ENCODE data around the gene EN2.
"Not testable (repeated sequence)": the region's sequence is repeated elsewhere in the genome, so short reads cannot be mapped to it uniquely, and the experiment has no call there.

The EN2 gene

DNA sequence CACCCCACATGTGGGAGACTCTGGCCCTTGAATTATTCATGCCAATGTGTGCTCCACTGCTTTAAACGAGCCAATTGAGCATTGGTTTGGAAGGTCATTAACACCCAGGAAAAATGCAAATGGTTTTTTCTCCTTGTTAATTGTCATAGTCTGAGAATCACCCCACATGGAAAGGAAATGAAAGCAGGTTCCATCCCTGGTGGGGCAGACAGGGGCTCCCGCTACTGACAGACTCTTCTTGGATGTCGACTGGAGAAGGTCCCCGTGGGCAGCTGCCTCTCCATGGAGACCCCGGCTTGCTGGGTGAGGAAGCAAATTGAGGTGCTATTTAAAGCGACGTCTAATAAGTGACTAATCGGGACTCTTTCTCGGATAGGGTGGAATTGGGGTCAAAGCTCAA, 32.0 kb upstream of the EN2 start:
- no peak for DNase-seq (ENCODE audit: low read depth in 1 of 2, low spot score in 1 of 2)

DNA sequence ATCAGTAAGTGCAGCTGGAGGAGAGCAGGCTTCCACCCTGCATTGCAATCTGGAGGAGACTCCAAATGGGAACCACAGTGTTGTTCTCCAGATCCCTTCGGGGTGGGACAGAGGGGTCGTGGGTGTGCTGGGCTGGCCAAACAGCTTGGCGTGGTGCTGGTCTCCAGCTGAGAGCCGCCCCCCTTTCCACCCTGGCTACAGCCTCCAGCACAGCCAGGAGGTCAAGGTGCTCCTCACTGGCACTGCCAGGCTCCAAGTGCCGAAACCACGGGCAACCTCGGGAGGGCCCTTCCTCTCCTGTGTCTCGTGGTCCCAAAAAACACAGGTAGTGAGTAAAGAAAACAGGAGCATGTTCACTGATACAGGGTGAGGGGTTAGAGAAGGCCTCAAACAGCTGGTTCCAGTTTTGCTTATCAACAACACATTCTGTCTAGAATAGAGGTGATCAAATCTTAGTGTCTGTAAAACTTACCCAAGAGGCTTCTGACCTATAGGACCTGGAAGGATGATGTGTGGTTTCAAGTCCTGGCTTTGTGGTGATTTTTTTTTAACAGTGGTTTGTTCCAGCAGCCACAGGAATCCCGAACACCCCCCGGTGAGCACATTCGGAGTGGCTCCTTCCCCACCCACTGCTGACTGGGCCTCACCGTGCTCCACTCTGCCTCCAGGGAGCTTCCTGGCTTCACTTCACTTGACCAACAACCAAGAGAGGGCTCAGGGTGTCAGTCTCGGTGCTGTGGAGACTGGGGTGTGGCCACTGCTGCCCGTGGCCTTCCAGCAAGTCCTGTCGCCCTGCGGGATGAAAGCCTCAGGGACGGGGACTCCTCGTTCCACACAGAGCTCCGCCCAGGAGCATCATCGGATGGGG, 31.2 kb upstream of the EN2 start:
- DNase-seq (ENCODE audit: low read depth in 1 of 2, low spot score in 1 of 2) = no peak

DNA sequence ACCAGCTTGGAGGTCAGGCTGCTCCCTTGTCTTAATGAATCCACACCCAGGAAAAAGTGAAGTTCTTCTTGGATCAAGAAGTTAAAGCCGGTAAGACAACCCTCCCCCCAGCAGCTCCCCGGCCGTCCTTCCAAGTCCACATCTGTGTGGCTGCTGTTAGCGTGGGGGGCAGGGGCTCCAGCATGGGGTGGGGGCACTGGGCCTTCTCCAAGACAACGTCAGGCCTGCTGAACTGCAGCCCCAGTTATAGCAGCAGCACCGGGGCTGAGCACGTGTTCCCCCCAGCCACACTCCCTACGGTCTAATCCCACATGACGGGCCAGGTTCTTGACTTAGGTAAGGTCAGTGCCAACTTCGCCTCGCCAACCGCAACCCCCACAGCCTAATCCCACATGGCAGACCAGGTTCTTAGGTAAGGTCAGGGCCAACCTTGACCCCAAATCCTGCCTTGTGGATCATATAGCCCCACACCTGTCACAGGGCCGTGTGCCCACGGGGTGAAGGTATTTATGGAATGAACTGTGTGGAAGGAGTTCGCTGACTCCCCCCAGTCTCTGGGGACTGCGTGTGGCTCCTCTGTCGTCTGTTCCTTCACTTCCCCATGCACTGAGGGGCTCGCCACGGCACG, 30.4 kb upstream of the EN2 start:
- no peak for DNase-seq (ENCODE audit: low read depth in 1 of 2, low spot score in 1 of 2)

DNA sequence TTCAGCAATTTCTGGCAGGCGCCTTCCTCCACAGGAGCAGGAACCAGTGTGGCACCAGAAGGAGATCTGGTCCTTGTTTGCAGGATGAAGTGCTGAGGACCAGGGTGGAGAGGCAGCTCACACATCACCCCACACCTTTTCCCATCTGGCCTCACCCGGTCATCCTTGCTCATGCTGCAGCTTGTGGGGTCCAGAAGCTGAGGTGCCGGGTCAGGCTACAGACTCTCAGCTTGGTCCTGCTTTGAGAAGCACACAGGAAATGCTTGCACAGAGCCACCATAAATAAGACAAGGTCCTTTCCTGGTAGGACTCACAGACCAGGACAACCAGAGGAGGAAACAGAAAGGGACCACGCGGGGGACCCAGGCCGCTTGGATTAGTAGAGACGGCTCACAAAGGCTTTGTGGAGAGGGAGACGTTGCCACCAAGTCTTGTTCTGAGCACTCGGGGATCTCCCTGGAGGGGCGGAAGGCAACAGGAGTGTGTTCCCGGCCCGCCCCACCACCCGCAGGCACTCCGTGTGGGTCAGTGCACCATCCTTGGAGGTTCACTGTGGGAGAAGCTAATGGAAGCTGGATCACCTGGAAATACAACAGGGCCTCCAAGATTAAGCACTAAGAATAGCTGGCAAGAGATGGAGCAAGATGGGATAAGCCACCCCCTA, 29.6 kb upstream of the EN2 start:
- DNase-seq (ENCODE audit: low read depth in 1 of 2, low spot score in 1 of 2) = no peak

DNA sequence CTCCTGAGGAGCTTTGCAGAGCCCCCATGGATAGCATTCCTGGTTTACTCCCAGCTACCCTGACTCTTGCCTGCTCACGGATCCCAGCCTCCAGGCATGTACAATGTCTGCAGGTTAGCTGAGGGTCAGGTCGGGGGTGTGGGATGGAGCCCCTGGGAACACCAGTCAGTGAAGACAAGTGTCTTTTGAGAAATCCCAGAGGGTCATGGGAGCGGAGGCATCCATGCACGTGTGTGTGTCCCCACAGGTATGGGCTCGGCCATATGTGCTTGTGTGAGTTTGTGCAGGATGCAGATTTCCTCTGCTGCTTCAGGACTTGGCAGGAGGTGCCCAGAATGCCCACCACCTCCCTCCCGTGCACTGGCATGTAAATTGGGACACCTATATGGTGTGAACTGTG, 28.3 kb upstream of the EN2 start:
- DNase-seq (ENCODE audit: low read depth in 1 of 2, low spot score in 1 of 2) = no peak

DNA sequence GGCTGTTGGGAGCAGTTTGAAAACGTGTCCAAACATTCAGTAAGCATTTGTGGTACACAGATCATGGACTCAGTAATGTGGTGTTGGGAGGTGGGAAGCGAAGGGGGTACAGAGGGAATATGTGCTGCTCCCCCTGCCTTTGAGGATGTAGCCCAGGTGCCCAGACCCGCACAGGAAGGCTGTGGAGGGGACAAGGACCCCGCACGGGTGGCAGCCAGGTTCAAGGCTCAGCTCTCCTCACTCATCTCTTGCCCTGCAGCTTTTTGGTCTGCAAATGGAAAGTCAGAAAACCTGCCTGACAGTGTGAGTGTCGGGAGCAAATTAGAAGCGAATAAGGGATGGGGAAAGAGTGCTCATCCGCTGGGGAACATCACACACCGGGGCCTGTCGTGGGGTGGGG, 27.3 kb upstream of the EN2 start:
- DNase-seq (ENCODE audit: low read depth in 1 of 2, low spot score in 1 of 2) = no peak

DNA sequence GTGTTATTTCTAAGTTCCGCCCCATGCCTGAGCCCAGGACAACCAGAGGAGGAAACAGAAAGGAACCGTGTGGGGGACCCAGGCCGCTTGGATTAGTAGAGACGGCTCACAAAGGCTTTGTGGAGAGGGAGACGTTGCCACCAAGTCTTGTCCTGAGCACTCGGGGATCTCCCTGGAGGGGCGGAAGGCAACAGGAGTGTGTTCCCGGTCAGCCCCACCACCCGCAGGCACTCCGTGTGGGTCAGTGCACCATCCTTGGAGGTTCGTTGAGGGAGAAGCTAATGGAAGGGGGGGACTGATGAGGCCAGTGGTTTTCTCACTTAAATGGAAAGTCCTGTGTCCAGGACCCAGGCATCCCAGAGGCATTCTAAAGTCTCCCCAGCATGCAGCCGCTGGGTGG, 26.7 kb upstream of the EN2 start:
- DNase-seq (ENCODE audit: low read depth in 1 of 2, low spot score in 1 of 2) = no peak

DNA sequence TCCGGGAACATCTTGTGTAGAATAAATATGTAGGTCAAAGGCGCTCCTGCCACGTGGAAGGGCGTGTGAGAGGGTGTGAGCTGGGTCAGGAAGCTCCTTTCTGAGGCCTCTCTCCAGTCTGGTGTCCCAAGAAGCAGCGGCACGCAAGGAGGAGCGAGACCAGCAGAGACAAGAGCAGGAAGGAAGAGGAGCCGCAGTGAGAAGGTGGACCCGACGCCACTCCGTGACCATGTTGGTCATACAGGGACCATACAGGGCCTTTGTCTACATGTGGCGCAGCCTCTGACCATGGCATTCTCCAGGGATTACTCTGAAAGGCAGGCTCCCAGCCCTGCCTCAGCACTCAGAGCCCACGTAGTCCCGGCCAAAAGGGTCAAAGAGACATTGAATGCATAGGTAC, 26.2 kb upstream of the EN2 start:
- DNase-seq (ENCODE audit: low read depth in 1 of 2, low spot score in 1 of 2) = no peak

DNA sequence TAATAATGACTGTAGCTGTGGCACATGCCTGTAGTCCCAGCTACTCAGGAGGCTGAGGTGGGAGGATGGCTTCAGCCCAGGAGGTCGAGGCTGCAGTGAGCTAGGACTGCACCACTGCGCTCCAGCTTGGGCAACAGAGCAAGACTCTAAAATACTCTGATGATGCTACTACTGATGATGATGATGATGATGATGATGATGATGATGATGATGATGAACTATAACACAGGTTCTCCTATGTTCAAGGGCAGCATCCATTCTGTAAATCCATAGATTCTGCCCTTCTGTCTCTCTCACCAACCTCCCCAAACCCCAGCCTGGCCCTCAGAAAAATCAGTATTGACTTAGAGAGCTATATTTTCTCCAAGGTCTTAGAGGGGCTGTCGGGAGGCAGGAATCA, 22.8 kb upstream of the EN2 start:
- DNase-seq (ENCODE audit: low read depth in 1 of 2, low spot score in 1 of 2) = no peak

DNA sequence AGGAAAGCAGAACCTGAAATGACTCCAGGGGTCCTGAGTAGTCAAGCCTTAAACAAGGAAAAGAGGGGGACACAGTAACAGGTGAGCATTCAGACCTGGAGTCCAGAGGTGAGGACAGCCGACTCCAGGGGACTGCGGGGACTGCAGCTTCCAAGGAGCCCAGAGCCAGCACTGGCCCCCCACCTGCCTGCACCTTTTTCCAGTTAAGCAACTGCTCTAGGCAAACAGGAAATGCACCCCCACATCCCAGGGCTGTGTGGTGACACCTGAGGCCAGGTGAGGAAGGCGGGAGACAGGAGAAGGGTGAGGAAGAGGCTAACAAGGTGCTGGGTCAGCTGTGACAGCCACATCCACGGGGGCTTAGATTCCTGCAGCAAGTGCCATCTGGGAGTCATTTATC, 20.1 kb upstream of the EN2 start:
- no peak for DNase-seq (ENCODE audit: low read depth in 1 of 2, low spot score in 1 of 2)

DNA sequence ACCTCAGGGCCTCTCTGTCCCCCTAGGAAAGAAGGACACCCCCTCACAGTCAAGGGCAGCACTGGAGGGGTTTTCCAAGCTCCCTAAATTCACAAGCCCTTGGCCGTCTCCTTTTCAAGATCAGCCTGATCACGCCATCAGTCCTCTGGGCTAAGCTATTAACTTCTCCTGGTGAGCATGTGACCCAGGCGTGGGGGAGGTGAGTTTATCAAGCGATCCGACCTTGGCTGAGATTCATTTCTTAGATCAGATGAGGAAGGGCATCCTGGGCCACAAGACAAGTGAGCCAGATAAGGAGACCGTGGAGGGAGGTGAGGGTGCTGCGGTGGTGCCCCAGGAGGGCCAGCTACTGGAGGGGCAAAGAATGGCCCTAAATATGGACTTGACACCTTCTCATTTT, 19.2 kb upstream of the EN2 start:
- no peak for DNase-seq (ENCODE audit: low read depth in 1 of 2, low spot score in 1 of 2)

DNA sequence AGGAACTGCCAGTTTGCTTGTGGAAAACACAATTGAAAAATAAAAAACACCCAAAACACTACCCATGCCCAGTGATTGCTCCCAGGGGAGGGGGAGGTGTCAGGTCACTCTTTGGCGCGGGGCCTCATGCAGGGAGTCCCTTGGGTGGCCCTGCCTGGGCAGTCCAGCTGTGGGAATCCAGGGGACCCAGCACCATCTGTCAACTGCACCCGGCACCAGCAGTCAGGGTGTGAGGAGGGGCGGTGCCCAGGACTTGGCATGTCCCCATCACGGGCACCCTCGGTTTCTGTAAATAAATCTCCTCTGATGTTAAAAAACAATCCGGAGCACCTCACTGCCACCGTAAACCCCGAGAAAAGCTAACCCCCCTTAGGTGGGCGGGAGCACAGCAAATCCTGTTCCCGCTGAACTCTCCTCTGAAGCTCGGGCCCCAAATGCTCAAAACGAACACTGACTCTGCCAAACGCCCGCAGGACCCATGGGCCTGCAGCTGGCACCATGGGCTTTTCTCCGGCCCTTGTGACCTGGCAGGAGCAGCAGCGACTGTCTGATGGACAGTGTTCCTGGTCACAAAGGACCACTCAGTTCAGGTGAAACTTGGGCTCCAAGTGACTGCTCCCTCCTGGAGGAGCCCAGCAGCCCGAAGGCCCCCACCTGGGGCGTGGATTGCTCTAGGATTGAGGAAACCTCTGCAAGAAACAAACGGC, 18.5 kb upstream of the EN2 start:
- DNase-seq (ENCODE audit: low read depth in 1 of 2, low spot score in 1 of 2) = no peak

DNA sequence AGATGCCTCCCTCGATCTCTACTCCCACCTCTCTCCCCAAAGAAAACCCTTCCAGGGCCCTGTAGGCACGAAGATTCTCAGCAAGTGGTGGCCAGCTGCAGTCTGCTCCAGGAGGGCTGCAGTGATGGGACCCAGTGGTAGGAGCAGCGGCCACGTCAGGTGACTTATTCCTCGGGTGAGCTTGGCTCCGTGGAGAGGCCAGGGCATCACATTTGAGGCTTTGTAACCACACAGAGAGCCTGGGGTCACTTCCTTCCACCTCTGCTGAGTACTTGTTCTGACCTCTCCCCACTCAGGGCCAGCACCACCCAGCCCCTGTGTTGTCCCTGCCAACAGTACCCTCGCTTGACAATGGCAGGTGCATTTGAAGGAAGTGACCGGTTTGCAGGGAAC, 17.9 kb upstream of the EN2 start:
- DNase-seq (ENCODE audit: low read depth in 1 of 2, low spot score in 1 of 2) = no peak

DNA sequence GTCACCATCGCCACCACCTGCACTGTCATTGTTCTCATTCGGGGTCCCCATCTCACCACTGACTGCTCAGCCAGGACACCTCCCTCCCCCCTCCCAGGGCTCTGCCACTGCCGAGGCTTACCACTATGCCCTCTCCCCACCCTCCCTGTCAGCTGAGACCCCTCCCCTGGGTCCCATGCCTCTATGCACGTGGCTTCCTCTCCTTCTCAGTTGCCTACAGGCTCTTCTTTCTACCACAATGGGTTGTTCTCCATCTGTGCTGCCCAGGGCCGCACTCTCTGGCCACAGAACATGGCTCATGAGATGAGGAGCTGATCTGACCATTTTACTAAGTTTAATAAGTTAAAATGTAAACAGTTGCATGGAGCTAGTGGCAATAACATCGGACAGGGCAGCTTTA, 16.1 kb upstream of the EN2 start:
- no peak for DNase-seq (ENCODE audit: low read depth in 1 of 2, low spot score in 1 of 2)

DNA sequence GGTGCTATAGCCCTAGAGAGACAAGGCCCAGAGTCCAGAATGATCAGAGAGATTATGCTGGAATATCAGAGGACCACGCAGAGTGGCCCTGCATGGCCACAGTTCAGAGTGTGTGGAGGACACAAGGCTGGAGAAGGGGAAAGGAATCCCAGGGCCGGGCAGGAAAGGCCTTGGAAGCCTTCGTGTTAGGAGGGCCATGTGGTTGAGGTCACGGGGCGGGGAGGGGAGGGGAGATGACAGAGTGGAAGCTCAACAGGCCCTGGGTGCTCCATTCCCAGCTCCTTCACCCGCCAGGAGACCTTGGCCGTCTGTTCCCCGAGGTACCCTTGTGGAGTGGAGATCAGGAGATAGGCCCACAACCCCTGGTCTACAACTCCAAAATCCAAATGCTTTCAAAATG, 13.2 kb upstream of the EN2 start:
- no peak for DNase-seq (ENCODE audit: low read depth in 1 of 2, low spot score in 1 of 2)

DNA sequence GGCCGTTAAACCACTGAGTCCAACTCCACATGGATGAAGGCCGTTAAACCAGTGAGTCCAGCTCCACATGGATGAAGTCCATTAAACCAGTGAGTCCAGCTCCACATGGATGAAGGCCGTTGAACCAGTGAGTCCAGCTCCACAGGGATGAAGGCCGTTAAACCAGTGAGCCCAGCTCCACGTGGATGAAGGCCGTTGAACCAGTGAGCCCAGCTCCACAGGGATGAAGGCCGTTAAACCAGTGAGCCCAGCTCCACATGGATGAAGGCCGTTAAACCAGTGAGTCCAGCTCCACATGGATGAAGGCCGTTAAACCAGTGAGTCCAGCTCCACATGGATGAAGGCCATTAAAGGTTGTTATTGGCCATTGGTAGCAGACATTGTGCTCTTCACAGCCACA, 12.3 kb upstream of the EN2 start:
- DNase-seq (ENCODE audit: low read depth in 1 of 2, low spot score in 1 of 2) = not testable (repeated sequence)

DNA sequence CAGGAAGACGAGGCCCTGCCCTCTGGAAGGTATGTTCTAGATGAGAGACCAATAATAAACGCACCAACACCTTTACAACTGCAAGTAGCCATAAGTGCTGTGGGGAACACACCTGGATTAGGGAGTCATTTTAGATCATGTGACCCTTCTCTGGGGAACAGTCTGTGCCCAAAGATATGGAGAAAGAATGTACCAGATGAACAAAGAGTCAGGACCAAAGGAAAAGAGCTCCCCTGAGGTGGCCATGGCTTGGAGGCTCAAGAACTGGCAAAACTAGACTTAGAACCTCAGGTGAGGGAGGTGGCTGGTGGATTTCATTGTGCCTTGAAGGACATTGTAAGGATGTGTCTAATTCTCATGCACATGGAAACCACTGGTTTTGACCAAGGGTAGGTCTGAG, 10.3 kb upstream of the EN2 start:
- DNase-seq (ENCODE audit: low read depth in 1 of 2, low spot score in 1 of 2) = no peak

DNA sequence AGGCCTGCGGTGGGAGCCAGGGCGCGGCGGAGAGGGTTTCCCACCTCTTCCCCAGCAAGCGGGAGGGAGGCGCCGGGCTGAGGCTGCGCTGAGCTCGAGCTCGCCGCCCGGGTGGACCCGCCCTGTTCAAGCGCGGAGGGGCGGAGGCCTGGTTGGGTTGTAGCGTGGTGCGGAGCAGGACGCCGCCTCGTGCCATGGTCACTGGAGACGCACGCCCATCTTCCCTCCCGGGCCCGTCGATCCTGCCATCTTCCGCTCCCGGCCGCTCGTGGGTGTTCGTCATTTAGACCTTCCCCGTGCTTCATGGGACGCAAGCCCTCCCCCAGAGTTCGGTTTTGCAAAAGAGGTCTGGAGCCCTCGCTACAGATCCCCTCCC, 9.3 kb upstream of the EN2 start:
- DNase-seq (ENCODE audit: low read depth in 1 of 2, low spot score in 1 of 2) = no peak

DNA sequence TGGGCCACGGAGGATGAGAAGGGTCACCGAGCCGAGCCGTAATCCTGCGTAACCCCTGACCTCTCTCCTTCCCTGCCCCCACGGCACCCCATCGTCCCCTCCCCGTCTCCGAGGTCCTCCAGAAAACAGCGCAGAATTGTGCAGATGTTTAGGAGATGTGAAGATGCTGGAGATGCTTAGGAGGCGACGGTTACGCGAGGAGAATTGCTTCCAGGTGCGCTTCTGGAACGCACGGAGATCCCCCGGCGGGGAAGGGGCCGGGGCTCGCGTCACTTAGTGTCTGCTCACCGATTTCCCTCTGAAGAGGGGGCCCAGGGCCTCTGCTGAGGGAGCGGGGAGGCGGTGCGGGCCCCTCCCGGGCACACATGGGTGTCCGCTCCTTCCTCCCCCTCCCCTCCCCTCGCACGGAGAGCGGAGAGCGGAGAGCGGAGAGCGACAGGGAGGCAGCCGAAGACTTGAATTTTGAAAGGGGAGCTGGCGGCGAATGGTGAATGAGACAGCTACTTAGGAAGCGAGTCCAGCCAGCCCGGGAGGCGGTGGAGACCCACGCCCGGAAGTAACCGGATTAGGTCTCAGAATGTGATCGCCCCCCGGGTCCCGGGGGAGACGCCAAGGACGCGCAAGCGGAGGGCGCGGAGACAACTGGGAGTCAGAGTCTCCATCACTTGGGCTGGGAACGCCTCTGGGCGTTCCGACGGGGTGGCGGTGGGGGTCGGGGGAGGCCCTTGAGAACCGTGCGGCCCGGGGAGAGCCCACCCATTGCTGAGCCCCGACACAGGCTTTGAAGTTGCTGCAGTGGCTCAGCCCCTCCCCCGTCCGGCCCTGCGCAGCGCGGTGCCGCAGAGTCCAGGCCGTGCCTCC, 8.7 kb upstream of the EN2 start:
- DNase-seq (ENCODE audit: low read depth in 1 of 2, low spot score in 1 of 2) = no peak

DNA sequence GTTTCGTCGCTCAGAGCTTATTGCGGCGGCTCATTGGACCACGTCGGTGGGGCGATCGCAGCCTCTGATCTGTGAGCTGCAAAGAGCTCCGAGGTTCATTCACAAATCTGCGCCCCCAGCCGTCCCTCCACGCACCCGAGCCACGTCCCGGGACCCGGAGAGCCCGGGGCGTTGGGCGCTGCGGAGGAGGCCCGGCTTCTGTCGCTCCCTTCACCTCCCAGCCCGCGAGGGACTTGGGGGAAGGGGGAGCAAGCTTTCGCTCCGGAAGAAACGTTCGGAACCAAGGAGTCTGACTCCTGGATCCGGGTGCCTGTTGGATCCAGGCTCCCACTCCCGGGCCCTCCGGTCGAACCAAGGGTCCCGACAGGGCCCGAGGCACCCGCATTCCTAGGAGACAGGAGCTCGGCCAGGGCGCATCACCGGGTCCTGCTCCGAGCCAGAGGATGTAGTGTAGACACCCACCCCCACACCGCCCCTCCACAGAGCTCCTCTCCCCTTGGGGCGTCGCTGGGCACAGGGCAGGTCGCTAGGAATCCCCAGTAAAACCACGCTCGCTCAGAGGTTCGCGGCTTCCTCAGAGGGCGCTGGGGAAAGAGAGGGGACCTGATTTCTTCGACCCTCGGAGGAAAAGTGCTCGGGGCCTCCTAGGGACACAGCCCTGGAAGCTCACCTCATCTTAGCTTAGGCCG, 7.9 kb upstream of the EN2 start:
- no peak for DNase-seq (ENCODE audit: low read depth in 1 of 2, low spot score in 1 of 2)

All from activated T-helper 1 cell treated with anti-CD3 and anti-CD28 coated beads, Interleukin-2, amount 50 U/mL, for 16 hours (primary cell).